Coronary artery (tissue), 2 donors: ENCODE results near the gene WFDC5.
"Not testable (repeated sequence)": the region's sequence is repeated elsewhere in the genome, so short reads cannot be mapped to it uniquely, and the experiment has no call there.

Experiments
- DNase-seq: peaks from one replicate; pipeline ENCODE4 v3.0.0-alpha.2; 2017; ENCODE audit warnings: low spot score
- H3K27ac ChIP-seq, 2 donors: fragments of 200-600 bp; sonication (generic); one replicate each; pipeline ENCODE4 v1.5.1; 2016 to 2019
- H3K4me3 ChIP-seq: fragments of 200-600 bp; sonication (generic); 2 replicates; pipeline ENCODE4 v1.5.1; 2016; ENCODE audit warnings: mild to moderate bottlenecking, moderate library complexity
- TF ChIP-seq, protein P1 (sequence below): fragments of 200-600 bp; sonication (generic); IDR thresholded peaks from one replicate; pipeline ENCODE4 v1.5.1; 2019; ENCODE audit warnings: antibody characterized with exemption

WFDC5 gene

DNA sequence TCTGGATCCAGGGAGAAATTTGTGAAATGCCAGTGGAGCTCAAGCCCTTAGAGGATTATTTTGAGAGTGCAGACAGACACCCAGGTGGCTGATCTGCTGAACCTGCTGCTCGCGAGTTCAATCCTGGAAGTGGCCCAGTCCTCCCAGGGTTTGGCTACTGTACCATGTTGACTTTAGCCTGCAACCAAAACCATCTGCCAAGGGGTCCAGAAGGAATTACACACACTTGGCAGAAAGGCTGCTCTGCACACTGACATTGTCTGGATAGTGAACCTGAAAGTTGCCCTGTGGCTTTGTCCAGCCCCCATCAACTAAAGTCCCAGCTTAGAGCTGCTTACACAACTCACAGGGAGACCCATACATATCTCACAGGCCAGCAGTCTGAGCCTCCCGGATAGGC, 38.2 kb upstream of the WFDC5 start:
- DNase-seq = no peak
- Histone ChIP-seq H3K27ac (no peak overlapping the region), H3K4me3 (no peak overlapping the region)
- TF ChIP-seq, protein P1, sequence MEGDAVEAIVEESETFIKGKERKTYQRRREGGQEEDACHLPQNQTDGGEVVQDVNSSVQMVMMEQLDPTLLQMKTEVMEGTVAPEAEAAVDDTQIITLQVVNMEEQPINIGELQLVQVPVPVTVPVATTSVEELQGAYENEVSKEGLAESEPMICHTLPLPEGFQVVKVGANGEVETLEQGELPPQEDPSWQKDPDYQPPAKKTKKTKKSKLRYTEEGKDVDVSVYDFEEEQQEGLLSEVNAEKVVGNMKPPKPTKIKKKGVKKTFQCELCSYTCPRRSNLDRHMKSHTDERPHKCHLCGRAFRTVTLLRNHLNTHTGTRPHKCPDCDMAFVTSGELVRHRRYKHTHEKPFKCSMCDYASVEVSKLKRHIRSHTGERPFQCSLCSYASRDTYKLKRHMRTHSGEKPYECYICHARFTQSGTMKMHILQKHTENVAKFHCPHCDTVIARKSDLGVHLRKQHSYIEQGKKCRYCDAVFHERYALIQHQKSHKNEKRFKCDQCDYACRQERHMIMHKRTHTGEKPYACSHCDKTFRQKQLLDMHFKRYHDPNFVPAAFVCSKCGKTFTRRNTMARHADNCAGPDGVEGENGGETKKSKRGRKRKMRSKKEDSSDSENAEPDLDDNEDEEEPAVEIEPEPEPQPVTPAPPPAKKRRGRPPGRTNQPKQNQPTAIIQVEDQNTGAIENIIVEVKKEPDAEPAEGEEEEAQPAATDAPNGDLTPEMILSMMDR = no peak

DNA sequence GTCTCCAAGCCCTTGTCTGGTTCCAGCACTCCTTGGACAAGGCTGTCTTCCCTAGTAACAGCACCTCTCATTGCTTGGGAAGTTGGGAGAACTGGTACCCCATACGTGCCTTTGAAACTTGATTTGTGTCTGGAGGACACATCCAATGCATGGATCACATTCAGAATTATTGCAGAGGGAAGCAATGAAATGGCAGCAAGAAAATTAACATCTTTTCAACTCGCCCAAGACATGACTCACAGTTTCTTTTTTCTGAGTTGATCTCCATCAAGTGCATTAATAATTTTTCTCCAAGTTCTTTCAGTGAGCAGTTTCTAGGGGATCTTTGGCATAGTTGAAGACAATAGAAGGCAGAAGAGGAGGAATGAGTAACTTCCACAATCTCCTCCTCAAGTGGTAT, 37.4 kb upstream of the WFDC5 start:
- Histone ChIP-seq H3K27ac (no peak overlapping the region), H3K4me3 (no peak overlapping the region)
- no peak for DNase-seq
- TF ChIP-seq, protein P1 = no peak

DNA sequence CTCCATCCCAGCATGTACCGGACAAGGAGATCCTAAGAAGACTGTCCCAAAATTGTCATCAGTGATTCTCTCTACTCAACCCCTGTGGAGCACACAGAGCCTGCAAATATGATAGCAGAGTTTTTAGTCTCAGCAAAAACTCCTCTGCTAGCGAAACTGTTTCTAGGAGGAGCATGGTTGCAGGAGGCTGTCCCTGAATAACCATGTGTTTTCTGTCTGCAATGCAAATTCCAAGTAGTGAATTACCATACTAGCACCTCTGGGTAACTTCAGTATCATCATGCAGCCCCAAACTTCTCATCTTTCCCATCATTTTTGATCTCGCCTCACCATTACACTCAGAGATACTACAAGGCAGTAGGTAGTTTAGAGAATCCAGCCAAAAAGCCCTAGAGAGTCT, 34.1 kb upstream of the WFDC5 start:
- no peak for DNase-seq
- Histone ChIP-seq H3K4me3 (no peak overlapping the region), H3K27ac (no peak overlapping the region)
- TF ChIP-seq, protein P1 = no peak

DNA sequence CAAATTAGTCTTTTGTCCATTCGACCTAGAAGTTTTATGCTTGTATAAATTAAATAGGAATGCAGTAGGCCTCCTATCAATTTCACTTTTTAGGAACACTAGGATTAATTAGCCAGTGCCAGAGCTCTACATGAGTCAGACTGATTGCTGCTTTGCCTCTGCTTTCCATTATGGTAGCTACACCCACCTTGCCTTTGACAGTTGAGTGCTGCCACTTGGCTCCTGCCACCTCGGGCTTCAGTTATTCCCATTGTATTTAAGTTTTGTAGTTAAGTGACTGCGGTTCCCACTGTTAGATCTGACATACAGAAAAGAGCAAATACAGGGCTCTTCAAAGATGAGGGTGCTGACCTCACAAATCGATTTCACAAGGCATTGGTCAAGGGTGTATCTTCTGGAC, 25.9 kb upstream of the WFDC5 start:
- H3K4me3 ChIP-seq = no peak overlapping the region
- TF ChIP-seq, protein P1 = no peak
- no peak for DNase-seq

DNA sequence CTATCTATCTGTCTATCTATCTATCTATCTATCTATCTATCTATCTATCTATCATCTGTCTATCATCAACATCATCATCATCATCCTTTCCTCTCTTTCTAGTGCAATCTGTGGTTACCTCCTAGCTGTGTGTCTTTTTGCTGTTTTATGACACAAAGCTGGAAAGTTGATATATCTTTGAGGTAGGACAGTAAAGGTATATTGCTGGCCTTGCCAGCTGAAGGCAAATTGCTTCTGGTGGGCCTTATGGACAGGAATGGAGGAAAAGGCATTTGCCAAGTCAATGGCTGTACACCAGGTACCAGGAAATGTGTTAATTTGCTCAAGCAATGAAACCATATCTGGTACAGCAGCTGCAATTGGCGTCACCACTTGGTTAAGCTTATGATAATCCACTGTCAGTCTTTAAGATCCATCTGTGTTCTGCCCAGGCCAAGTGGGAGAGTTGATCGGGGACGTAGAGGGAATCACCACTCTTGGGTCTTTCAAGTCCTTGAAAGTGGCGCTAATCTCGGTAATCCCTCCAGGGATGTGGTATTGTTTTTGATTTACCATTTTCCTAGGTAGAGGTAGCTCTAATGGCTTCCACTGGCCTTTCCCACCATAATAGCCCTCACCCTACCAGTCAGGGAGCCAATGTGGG, 24.9 kb upstream of the WFDC5 start:
- not testable (repeated sequence) for DNase-seq, H3K4me3 ChIP-seq, H3K27ac ChIP-seq

More for the DNA sequence above, 25.9 kb upstream of the WFDC5 start:
- H3K27ac ChIP-seq = no peak overlapping the region

DNA sequence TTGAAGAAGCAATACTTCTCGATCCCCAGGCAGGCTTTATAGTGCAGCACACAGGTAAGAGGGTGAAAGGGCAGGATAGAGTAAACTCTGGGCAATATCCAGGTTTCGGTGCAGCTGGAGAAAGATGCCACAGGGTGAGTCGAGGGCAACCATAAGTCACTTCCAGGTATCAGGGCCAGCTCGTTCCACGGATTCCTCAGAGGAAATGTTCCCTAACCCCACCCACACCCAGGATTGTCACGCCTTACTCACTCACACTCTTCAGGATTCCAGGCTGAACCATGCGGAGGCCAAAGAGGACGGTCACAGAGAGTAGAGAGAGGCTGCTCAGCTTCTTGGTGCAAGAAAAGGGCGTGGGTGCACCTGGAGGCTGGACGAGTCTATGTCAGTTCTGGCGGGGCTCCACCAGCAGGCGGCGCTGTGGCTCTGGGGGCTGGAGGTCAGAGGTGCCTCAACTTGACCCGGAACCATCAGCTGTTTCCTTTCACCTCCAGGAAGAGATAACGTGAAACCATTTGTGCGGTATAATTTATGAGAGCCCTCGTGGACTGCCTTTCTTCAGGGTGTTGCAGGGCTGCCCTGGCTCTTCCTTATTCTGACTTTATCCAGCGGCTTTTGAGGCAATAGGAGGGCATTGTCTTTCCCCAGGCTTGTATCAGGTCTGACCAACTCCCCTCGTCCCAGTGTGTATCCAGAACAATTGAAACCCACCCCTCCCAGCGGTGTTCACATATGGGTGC, 23.8 kb upstream of the WFDC5 start:
- no peak overlapping the region for H3K4me3 ChIP-seq
- DNase-seq = no peak
- TF ChIP-seq, protein P1 = no peak
- no peak overlapping the region for H3K27ac ChIP-seq

DNA sequence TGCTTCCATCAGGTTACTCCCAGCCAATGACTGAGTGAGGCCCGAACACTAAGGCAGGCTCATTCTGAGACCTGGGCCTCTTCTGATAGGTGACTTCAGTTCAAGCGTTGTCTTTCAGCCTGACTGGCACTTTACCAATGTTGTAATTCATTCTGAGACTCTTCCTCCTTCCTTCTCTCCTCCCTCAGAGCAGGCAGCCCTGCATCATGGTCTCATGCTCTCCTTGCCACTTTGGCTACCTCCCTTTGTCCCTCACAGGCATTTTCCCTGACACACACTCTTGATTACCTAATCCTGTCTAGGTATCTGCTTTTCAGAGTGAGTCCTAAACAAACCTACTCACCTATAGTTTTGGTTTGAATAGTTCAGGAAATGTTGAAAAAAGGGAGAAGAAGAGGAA, 21.9 kb upstream of the WFDC5 start:
- DNase-seq = no peak
- TF ChIP-seq, protein P1 = no peak
- Histone ChIP-seq H3K27ac (no peak overlapping the region), H3K4me3 (no peak overlapping the region)
